IMR-90 (cell line): ENCODE measurements around the gene ELP4. TPM values are rescaled to one million over a fixed set of nuclear protein-coding genes. Genes with fewer than 3 reads are reported as not detected.

ENCODE experiments used
- ATAC-seq: fragments of 200-7000 bp; cut with Tn5 transposase; 2 replicates; pipeline ENCODE4 v1.9.1; 2020; ENCODE audit warnings: low read depth, mild to moderate bottlenecking, moderate library complexity
- BruUV-seq: library from RNA; stranded (reverse); fragments of 400-500 nt; replicated peaks from 2 replicates; lab custom pipeline; 2021; lab: Mats Ljungman, UMichigan
- CTCF ChIA-PET: fragments of 300-600 bp; formaldehyde crosslinking; extraction: SDS; loops from one replicate; lab custom pipeline; 2021; ENCODE audit warnings: antibody characterized with exemption; lab: Yijun Ruan, JAX
- POLR2A ChIA-PET: fragments of 300-600 bp; sonication (Branson Sonifier 250); formaldehyde crosslinking; loops from one replicate; lab custom pipeline; 2022; ENCODE audit warnings: antibody characterized with exemption; ENCODE audit not compliant: unreplicated experiment; lab: Charles Lee
- DNase-seq: peaks from one replicate; pipeline ENCODE4 v3.0.0; 2013
- H2AFZ ChIP-seq: replicated peaks from 2 replicates; pipeline ENCODE3; 2013; ENCODE audit warnings: low read length, mild to moderate bottlenecking; ENCODE audit not compliant: poor library complexity
- H2AK5ac ChIP-seq: 2 replicates; pipeline ENCODE4 v1.6.1; 2013; ENCODE audit warnings: low read depth, low read length, inconsistent platforms
- H2AK9ac ChIP-seq: replicated peaks from 2 replicates; pipeline ENCODE3; 2013; ENCODE audit warnings: mild to moderate bottlenecking, low read depth, low read length, moderate library complexity; ENCODE audit not compliant: poor library complexity
- H2BK120ac ChIP-seq: 2 replicates; pipeline ENCODE4 v1.6.1; 2013; ENCODE audit warnings: low read depth, low read length, inconsistent platforms
- H2BK15ac ChIP-seq: 3 replicates; pipeline ENCODE4 v1.6.1; 2013; ENCODE audit warnings: low read depth, low read length, inconsistent platforms
- H2BK20ac ChIP-seq: 2 replicates; pipeline ENCODE4 v1.6.1; 2013; ENCODE audit warnings: low read depth, mild to moderate bottlenecking, inconsistent platforms, low read length, moderate library complexity
- H2BK5ac ChIP-seq: 2 replicates; pipeline ENCODE4 v1.6.1; 2013; ENCODE audit warnings: mild to moderate bottlenecking, low read depth, low read length, inconsistent platforms; ENCODE audit not compliant: poor library complexity, severe bottlenecking
- H3K14ac ChIP-seq: replicated peaks from 2 replicates; pipeline ENCODE4 v1.6.1; 2013; ENCODE audit warnings: low read depth, low read length, inconsistent platforms
- H3K18ac ChIP-seq: 2 replicates; pipeline ENCODE4 v1.6.1; 2013; ENCODE audit warnings: low read depth, low read length, control low read depth
- H3K23ac ChIP-seq: 2 replicates; pipeline ENCODE4 v1.6.1; 2013; ENCODE audit warnings: low read depth, low read length, inconsistent platforms
- H3K27ac ChIP-seq: 2 replicates; pipeline ENCODE4 v1.5.1; 2013; ENCODE audit warnings: mild to moderate bottlenecking, control low read depth, low read length; ENCODE audit not compliant: insufficient read depth
- H3K27me3 ChIP-seq: 2 replicates; pipeline ENCODE4 v1.6.1; 2013; ENCODE audit warnings: low read length; ENCODE audit not compliant: control insufficient read depth, insufficient read depth
- H3K36me3 ChIP-seq: 2 replicates; pipeline ENCODE4 v1.6.1; 2013; ENCODE audit warnings: low read length, mixed read lengths; ENCODE audit not compliant: control insufficient read depth, insufficient read depth
- H3K4ac ChIP-seq: 2 replicates; pipeline ENCODE4 v1.6.1; 2013; ENCODE audit warnings: low read depth, low read length, inconsistent platforms
- H3K4me1 ChIP-seq: 2 replicates; pipeline ENCODE4 v1.6.1; 2013; ENCODE audit warnings: low read length, mixed read lengths; ENCODE audit not compliant: control insufficient read depth, insufficient read depth
- H3K4me2 ChIP-seq: 2 replicates; pipeline ENCODE4 v1.6.1; 2013; ENCODE audit warnings: low read depth, mild to moderate bottlenecking, control low read depth, low read length, moderate library complexity
- H3K4me3 ChIP-seq: 2 replicates; pipeline ENCODE4 v1.5.1; 2013; ENCODE audit warnings: low read depth, mild to moderate bottlenecking, control low read depth, low read length, moderate library complexity; ENCODE audit not compliant: insufficient read depth
- H3K56ac ChIP-seq: 2 replicates; pipeline ENCODE4 v1.6.1; 2013; ENCODE audit warnings: low read length, inconsistent platforms; ENCODE audit not compliant: insufficient read depth; ENCODE audit errors: extremely low read depth
- H3K79me1 ChIP-seq, 2 experiments: 2 replicates each; pipeline ENCODE4 v1.6.1; 2013; ENCODE audit warnings: low read length in 2 of 2, inconsistent platforms in 1 of 2, low read depth in 1 of 2
- H3K9ac ChIP-seq: 2 replicates; pipeline ENCODE4 v1.6.1; 2013; ENCODE audit warnings: low read depth, low read length, control low read depth
- H3K9me1 ChIP-seq: 2 replicates; pipeline ENCODE4 v1.6.1; 2013; ENCODE audit warnings: low read length, inconsistent platforms; ENCODE audit not compliant: insufficient read depth
- H3K9me3 ChIP-seq: 2 replicates; pipeline ENCODE4 v1.6.1; 2013; ENCODE audit warnings: low read length; ENCODE audit not compliant: control insufficient read depth, insufficient read depth
- H4K20me1 ChIP-seq: 2 replicates; pipeline ENCODE4 v1.6.1; 2013; ENCODE audit warnings: low read length, inconsistent platforms; ENCODE audit not compliant: insufficient read depth
- H4K5ac ChIP-seq: 2 replicates; pipeline ENCODE4 v1.6.1; 2013; ENCODE audit warnings: mild to moderate bottlenecking, low read depth, low read length, control low read depth
- H4K8ac ChIP-seq, 2 experiments: 2 replicates each; pipeline ENCODE4 v1.6.1; 2013; ENCODE audit warnings: low read depth in 2 of 2, low read length in 2 of 2, control low read depth in 1 of 2, inconsistent platforms in 1 of 2
- H4K91ac ChIP-seq: 2 replicates; pipeline ENCODE4 v1.6.1; 2013; ENCODE audit warnings: low read depth, low read length, inconsistent platforms; ENCODE audit not compliant: insufficient read depth
- CHD1 ChIP-seq: IDR thresholded peaks from 2 replicates; pipeline ENCODE4 v1.6.1; 2012; ENCODE audit warnings: low read depth, low read length, improper control_type of control experiment
- ELK1 ChIP-seq: fragments of 150-350 bp; IDR thresholded peaks from 2 replicates; pipeline ENCODE4 v1.6.1; 2016; ENCODE audit warnings: low read depth, mild to moderate bottlenecking, low read length, moderate library complexity, borderline replicate concordance
- MAFK ChIP-seq: IDR thresholded peaks from 2 replicates; pipeline ENCODE4 v1.6.1; 2012; ENCODE audit warnings: low read depth, low read length, improper control_type of control experiment
- MXI1 ChIP-seq: IDR thresholded peaks from 2 replicates; pipeline ENCODE4 v1.6.1; 2012; ENCODE audit warnings: low read depth, mild to moderate bottlenecking, low read length, moderate library complexity, borderline replicate concordance
- NFE2L2 ChIP-seq: fragments of 150-350 bp; IDR thresholded peaks from 2 replicates; pipeline ENCODE4 v1.6.1; 2016; ENCODE audit warnings: low read depth, mild to moderate bottlenecking, low read length
- RAD21 ChIP-seq: IDR thresholded peaks from 2 replicates; pipeline ENCODE4 v1.6.1; 2012; ENCODE audit warnings: low read length, improper control_type of control experiment
- RCOR1 ChIP-seq: IDR thresholded peaks from 2 replicates; pipeline ENCODE4 v1.6.1; 2012; ENCODE audit warnings: mild to moderate bottlenecking, low read length, improper control_type of control experiment; ENCODE audit not compliant: insufficient replicate concordance
- WGBS, 2 experiments: methylation state at CpG; one replicate each; pipeline versions ENCODE4 v1.1.5 to v1.1.7; 2013; ENCODE audit warnings: missing lambda C conversion rate in 2 of 2; ENCODE audit not compliant: insufficient read length in 1 of 2; ENCODE audit errors: extremely low coverage in 2 of 2; 5-methylcytosine and 5-hydroxymethylcytosine counted together
- dilution Hi-C: fragments of 300-500 bp; cut with HindIII; formaldehyde crosslinking; loops from one replicate; pipeline ENCODE4 v1.14.3; 2018; ENCODE audit warnings: low sequenced_read_pairs; ENCODE audit not compliant: unreplicated experiment
- in situ Hi-C: fragments of 300-500 bp; cut with MboI; formaldehyde crosslinking; loops from 3 replicates; pipeline ENCODE4 v1.14.3; 2019; ENCODE audit warnings: low sequenced_read_pairs, inconsistent platforms, mixed read lengths
- intact Hi-C: fragments of 100-400 bp; cut with micrococcal nuclease; formaldehyde crosslinking; loops from 2 replicates; pipeline ENCODE4 v1.10.0; 2022
- polyA plus RNA-seq, 3 experiments: library from polyadenylated mRNA; depleted of rRNA; stranded (reverse); fragments of >200 nt; gene quantifications; 2 replicates each; pipeline ENCODE4 v1.2.3, GENCODE V29; 2012; ENCODE audit warnings: low replicate concordance in 1 of 3
- total RNA-seq: library from RNA; depleted of rRNA; stranded (reverse); fragments of >200 nt; gene quantifications from 2 replicates; pipeline ENCODE4 v1.2.3, GENCODE V29; 2012
- TF ChIP-seq, protein P1 (sequence below): fragments of 150-350 bp; IDR thresholded peaks from 2 replicates; pipeline ENCODE4 v1.6.1; 2017; ENCODE audit warnings: mild to moderate bottlenecking, antibody characterized with exemption, low read length, low read depth
- TF ChIP-seq, protein P2 (sequence below): conservative IDR thresholded peaks from 2 replicates; pipeline ENCODE4 v1.5.1; 2012; ENCODE audit warnings: mild to moderate bottlenecking, low read depth, low read length, improper control_type of control experiment

The ELP4 gene
- total and polyA plus RNA-seq, 2 of the 4 experiments (the other 2 are of a cell fraction): 8.4 to 20.4 TPM

- H3K9me1 ChIP-seq: no peaks in the 10 kb centered on the region
- in situ Hi-C loops: no loop called here
- H2BK120ac ChIP-seq: no peak overlapping the region
- H3K14ac ChIP-seq: no peak overlapping the region
- no CpG with 5 or more reads among the region's 2 CpGs for WGBS, 2 experiments
- H3K9me3 ChIP-seq: no peaks in the 10 kb centered on the region
- no peak overlapping the region for H2BK20ac ChIP-seq
- no peak overlapping the region for H4K91ac ChIP-seq
- no peak overlapping the region for H4K8ac ChIP-seq
- TF ChIP-seq MXI1 (no peak), MAFK (no peak), NFE2L2 (no peak), ELK1 (no peak), RAD21 (no peak), RCOR1 (no peak), CHD1 (no peak)
- TF ChIP-seq, protein P1, sequence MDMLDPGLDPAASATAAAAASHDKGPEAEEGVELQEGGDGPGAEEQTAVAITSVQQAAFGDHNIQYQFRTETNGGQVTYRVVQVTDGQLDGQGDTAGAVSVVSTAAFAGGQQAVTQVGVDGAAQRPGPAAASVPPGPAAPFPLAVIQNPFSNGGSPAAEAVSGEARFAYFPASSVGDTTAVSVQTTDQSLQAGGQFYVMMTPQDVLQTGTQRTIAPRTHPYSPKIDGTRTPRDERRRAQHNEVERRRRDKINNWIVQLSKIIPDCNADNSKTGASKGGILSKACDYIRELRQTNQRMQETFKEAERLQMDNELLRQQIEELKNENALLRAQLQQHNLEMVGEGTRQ: no peak
- TF ChIP-seq, protein P2, sequence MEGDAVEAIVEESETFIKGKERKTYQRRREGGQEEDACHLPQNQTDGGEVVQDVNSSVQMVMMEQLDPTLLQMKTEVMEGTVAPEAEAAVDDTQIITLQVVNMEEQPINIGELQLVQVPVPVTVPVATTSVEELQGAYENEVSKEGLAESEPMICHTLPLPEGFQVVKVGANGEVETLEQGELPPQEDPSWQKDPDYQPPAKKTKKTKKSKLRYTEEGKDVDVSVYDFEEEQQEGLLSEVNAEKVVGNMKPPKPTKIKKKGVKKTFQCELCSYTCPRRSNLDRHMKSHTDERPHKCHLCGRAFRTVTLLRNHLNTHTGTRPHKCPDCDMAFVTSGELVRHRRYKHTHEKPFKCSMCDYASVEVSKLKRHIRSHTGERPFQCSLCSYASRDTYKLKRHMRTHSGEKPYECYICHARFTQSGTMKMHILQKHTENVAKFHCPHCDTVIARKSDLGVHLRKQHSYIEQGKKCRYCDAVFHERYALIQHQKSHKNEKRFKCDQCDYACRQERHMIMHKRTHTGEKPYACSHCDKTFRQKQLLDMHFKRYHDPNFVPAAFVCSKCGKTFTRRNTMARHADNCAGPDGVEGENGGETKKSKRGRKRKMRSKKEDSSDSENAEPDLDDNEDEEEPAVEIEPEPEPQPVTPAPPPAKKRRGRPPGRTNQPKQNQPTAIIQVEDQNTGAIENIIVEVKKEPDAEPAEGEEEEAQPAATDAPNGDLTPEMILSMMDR: no peak
- ATAC-seq (no peak), DNase-seq (no peak)
- no peaks in the 10 kb centered on the region for H3K79me1 ChIP-seq
- ChIA-PET POLR2A (interaction anchor here (0.8 kb wide), 1 partner anchor 12 kb away, joined by 10 read pairs; no protein-coding TSS in a partner anchor), CTCF (interaction anchor here (0.9 to 1.1 kb wide), 2 partner anchors 12 to 31 kb away, joined by 3 to 4 read pairs; no protein-coding TSS in a partner anchor)
- H3K18ac ChIP-seq: no peak overlapping the region
- no peak overlapping the region for H3K56ac ChIP-seq
- no peak overlapping the region for H2AFZ ChIP-seq
- BruUV-seq: no TSS peak
- no peak overlapping the region for H2AK5ac ChIP-seq
- H2AK9ac ChIP-seq: no peak overlapping the region
- no peak overlapping the region for H4K5ac ChIP-seq
- intact Hi-C loops: no loop called here
- no peak overlapping the region for H2BK5ac ChIP-seq
- no peaks in the 10 kb centered on the region; the same call in 1 of the 2 replicates for H3K4me1 ChIP-seq
- no peak overlapping the region for H3K4me3 ChIP-seq
- dilution Hi-C loops: no loop called here
- no peak overlapping the region for H3K27ac ChIP-seq
- no peaks in the 10 kb centered on the region for H3K27me3 ChIP-seq
- H3K4ac ChIP-seq: no peak overlapping the region
- H3K36me3 ChIP-seq: no peaks in the 10 kb centered on the region
- H4K20me1 ChIP-seq: no peaks in the 10 kb centered on the region
- no peak overlapping the region for H2BK15ac ChIP-seq
- no peak overlapping the region for H3K9ac ChIP-seq
- H3K4me2 ChIP-seq: no peak overlapping the region
- no peak overlapping the region for H3K23ac ChIP-seq
Measured at GRCh38 chr11:31690516-31690915, 180.9 kb downstream of the ELP4 start.
